Gastroesophageal sphincter (tissue), 4 donors: Measurements from ENCODE around the gene KRTAP5-3. TPM values are rescaled to one million over a fixed set of nuclear protein-coding genes. Genes with fewer than 3 reads are reported as not detected.

ENCODE experiments used
- ATAC-seq: fragments of 150-250 bp; one replicate; pipeline ENCODE4 v1.9.1; 2016; ENCODE audit warnings: mild to moderate bottlenecking, moderate library complexity
- H3K27ac ChIP-seq, 4 donors: fragments of 200-600 bp; sonication (generic) in 3 of 4; 1 replicate in 3 of 4; 2 replicates in 1 of 4; pipeline ENCODE4 v1.5.1; 2016 to 2019
- H3K27me3 ChIP-seq: fragments of 200-600 bp; sonication (generic); one replicate; pipeline ENCODE4 v1.5.1; 2019
- H3K36me3 ChIP-seq, 2 donors: fragments of 200-600 bp; sonication (generic); one replicate each; pipeline ENCODE4 v1.5.1; 2019; ENCODE audit warnings: control low read depth in 1 of 2
- H3K4me1 ChIP-seq, 3 donors: fragments of 200-600 bp; sonication (generic); 1 replicate in 2 of 3; 2 replicates in 1 of 3; pipeline ENCODE4 v1.5.1; 2016 to 2019; ENCODE audit warnings: control low read depth in 2 of 3
- H3K4me3 ChIP-seq, 2 donors: fragments of 200-600 bp; sonication (generic); one replicate each; pipeline ENCODE4 v1.5.1; 2019; ENCODE audit warnings: mild to moderate bottlenecking in 1 of 2, moderate library complexity in 1 of 2
- H3K9me3 ChIP-seq, 3 donors: fragments of 200-600 bp; sonication (generic); one replicate each; pipeline ENCODE4 v1.5.1; 2017 to 2019; ENCODE audit warnings: control low read depth in 2 of 3
- EP300 ChIP-seq: sonication (generic); formaldehyde crosslinking; IDR thresholded peaks from one replicate; pipeline ENCODE4 v1.6.1; 2017; ENCODE audit warnings: antibody characterized with exemption, mild to moderate bottlenecking
- POLR2A ChIP-seq, 2 donors: fragments of 450-650 bp; IDR thresholded peaks; one replicate each; pipeline ENCODE4 v1.6.1; 2017; ENCODE audit warnings: antibody characterized with exemption in 2 of 2, mild to moderate bottlenecking in 2 of 2, moderate library complexity in 1 of 2
- POLR2AphosphoS5 ChIP-seq: sonication (generic); formaldehyde crosslinking; IDR thresholded peaks from one replicate; pipeline ENCODE4 v1.6.1; 2017; ENCODE audit warnings: antibody characterized with exemption
- WGBS, 2 donors: methylation state at CpG; one replicate each; pipeline ENCODE4 v1.1.5; 2018; ENCODE audit warnings: low coverage in 1 of 2; 5-methylcytosine and 5-hydroxymethylcytosine counted together
- total RNA-seq, 4 donors: library from RNA; depleted of rRNA; stranded (reverse); fragments of >200 nt; gene quantifications; one replicate each; pipeline ENCODE4 v1.1.0, GENCODE V29; 2016
- TF ChIP-seq, protein P1 (sequence below), 4 experiments: fragments of 200-600 bp in 2 of 4; fragments of 450-650 bp in 2 of 4; sonication (generic) in 1 of 4; IDR thresholded peaks; one replicate each; pipeline ENCODE4 v1.5.1; 2017 to 2019; ENCODE audit warnings: antibody characterized with exemption in 4 of 4, mild to moderate bottlenecking in 2 of 4, moderate library complexity in 2 of 4

The KRTAP5-3 gene
- total RNA-seq, 4 donors from 2014 or later = not detected

DNA sequence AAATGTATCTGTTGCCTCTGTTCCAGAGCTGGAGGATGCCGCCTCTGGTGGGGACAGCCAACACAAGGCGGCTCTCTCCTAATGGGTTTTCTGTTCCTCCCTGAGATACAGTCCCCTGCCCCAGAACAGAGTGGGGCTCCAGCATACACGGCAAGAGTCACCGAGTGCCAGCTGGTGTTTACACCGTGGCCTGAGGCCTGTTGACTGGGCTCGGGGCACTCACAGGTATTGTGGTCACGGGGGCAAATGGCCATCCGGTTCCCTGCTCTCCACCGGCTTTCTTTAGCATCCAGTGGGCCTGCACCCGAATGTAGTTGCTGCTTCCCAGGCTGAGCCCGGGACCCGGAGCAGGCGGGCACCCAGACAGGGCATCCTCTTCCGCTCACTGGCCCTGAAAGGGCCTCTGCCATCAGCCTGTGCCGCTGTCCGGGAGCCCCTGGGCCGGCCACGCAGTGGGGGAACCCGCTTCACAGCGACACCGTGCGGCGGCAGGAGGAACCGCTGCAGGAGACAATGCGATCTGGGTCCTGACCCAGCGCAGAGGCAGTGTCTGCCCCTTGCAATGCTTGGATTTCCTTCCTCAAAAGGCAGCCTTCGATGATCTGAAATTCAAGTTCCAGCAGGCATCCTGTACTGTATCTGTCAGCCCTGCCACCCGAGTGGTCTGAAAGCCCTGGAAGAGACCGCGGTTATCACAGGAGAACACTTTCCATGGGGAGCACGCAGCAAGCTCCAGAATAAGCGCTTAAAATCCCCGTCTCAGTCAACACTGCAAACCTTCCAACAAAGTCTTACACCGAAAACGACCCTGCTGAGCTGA is 20.5 kb upstream of the KRTAP5-3 start:
- Histone ChIP-seq H3K36me3 (no peaks in the 10 kb centered on the region), H3K9me3 (no peaks in the 10 kb centered on the region), H3K27ac (no peak overlapping the region), H3K4me3 (no peak overlapping the region), H3K27me3 (peaks cover 74% of the 10 kb centered on the region), H3K4me1 (peaks cover 0 to 6% (median 0%) of the 10 kb centered on the region in 3 donors)
- ATAC-seq = peak; percentile 74
- TF ChIP-seq EP300 = no peak
- TF ChIP-seq, protein P1, sequence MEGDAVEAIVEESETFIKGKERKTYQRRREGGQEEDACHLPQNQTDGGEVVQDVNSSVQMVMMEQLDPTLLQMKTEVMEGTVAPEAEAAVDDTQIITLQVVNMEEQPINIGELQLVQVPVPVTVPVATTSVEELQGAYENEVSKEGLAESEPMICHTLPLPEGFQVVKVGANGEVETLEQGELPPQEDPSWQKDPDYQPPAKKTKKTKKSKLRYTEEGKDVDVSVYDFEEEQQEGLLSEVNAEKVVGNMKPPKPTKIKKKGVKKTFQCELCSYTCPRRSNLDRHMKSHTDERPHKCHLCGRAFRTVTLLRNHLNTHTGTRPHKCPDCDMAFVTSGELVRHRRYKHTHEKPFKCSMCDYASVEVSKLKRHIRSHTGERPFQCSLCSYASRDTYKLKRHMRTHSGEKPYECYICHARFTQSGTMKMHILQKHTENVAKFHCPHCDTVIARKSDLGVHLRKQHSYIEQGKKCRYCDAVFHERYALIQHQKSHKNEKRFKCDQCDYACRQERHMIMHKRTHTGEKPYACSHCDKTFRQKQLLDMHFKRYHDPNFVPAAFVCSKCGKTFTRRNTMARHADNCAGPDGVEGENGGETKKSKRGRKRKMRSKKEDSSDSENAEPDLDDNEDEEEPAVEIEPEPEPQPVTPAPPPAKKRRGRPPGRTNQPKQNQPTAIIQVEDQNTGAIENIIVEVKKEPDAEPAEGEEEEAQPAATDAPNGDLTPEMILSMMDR (IDR thresholded peaks at IDR 0.05) = peak; percentile 66 to 91 (median 79)
- WGBS, 2 donors = 46 to 70% methylated on average over 2 to 6 of the region's 35 CpGs

DNA sequence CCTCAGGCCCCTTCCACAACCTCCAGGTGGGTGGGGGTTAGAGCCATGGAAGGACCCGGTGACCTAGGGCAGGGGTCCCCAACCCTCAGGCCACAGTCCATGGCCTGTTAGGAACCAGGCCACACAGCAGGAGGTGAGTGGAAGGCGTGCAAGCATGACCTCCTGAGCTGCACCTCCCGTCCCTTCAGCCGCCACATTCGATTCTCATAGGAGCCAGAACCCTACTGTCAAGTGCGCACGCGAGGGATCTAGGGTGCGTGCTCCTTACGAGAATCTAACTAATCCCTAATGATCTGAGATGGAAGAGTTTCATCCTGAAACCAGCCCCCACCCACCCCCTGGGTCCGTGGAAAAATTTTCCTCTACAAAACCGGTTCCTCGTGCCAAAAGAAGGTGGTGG is 17.3 kb upstream of the KRTAP5-3 start:
- no peak overlapping the region for H3K27ac ChIP-seq
- peaks cover 66% of the 10 kb centered on the region for H3K27me3 ChIP-seq
- ATAC-seq = no peak
- no peaks in the 10 kb centered on the region for H3K9me3 ChIP-seq
- H3K4me1 ChIP-seq = peaks cover 0 to 6% (median 0%) of the 10 kb centered on the region in 3 donors
- no peak for TF ChIP-seq POLR2AphosphoS5
- TF ChIP-seq, protein P1 (IDR thresholded peaks at IDR 0.05) = no peak
- TF ChIP-seq POLR2A (IDR thresholded peaks at IDR 0.05) = no peak
- TF ChIP-seq EP300 = no peak
- no peak overlapping the region for H3K4me3 ChIP-seq
- WGBS, 2 donors = 74 to 100% methylated on average over 1 to 9 of the region's 13 CpGs
- no peaks in the 10 kb centered on the region for H3K36me3 ChIP-seq

DNA sequence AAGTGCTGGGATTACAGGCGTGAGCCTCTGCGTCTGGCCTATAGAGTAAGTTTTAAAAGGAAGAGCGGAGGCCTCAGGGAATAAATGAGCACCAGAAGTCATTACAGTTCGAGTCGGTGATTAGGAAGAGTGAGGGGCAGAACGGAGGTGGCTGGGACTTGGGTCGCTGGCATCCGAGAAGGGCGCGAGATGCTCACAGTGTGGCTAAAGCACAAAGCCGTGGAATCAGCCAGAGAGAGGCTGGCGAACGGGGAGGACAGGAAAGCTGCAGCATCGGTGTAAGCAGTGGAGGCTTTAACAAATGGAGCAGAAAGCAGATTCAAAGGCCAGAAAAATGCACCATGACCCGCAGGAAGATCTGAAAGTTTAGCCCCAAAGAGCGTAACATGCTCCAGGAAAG is 16.4 kb upstream of the KRTAP5-3 start:
- 64 to 73% methylated on average over 6 to 15 of the region's 16 CpGs for WGBS, 2 donors
- TF ChIP-seq POLR2A (IDR thresholded peaks at IDR 0.05) (no peak), POLR2AphosphoS5 (no peak), EP300 (no peak)
- TF ChIP-seq, protein P1 (IDR thresholded peaks at IDR 0.05) = no peak
- no peak for ATAC-seq

DNA sequence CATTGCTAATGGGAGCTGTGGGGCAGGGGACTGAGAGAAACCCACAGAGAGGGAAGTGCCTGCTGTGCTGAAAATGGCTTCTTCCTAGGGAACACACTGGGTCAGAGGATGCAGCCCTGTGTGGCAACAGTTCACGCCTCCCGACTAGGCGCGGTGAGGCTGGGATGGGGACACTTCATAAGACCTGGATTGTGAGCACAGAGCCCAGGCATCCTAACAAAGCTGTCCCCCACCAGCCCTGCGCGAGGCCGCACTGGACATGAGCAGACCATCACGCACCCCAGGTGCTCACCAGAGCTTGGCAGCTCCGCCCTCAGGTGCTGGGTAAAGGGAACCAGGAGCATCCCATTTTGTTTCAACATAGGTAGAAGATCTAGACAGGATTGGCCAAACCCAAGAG is 15.5 kb upstream of the KRTAP5-3 start:
- H3K4me1 ChIP-seq = peaks cover 0 to 1% (median 0%) of the 10 kb centered on the region in 3 donors
- no peaks in the 10 kb centered on the region for H3K9me3 ChIP-seq
- H3K27ac ChIP-seq = no peak overlapping the region
- WGBS, 2 donors = 100% methylated on average over 1 of the region's 9 CpGs; no CpG with 5 or more reads in 1 of the 2 donors
- no peaks in the 10 kb centered on the region for H3K36me3 ChIP-seq
- H3K4me3 ChIP-seq = no peak overlapping the region
- no peak for TF ChIP-seq EP300
- no peak for TF ChIP-seq POLR2AphosphoS5
- TF ChIP-seq POLR2A (IDR thresholded peaks at IDR 0.05) = no peak
- no peak for ATAC-seq
- H3K27me3 ChIP-seq = peaks cover 65% of the 10 kb centered on the region

More for the DNA sequence above, 16.4 kb upstream of the KRTAP5-3 start:
- Histone ChIP-seq H3K4me1 (peaks cover 0 to 6% (median 0%) of the 10 kb centered on the region in 3 donors), H3K27me3 (peaks cover 66% of the 10 kb centered on the region), H3K4me3 (no peak overlapping the region), H3K36me3 (no peaks in the 10 kb centered on the region), H3K27ac (no peak overlapping the region), H3K9me3 (no peaks in the 10 kb centered on the region)

DNA sequence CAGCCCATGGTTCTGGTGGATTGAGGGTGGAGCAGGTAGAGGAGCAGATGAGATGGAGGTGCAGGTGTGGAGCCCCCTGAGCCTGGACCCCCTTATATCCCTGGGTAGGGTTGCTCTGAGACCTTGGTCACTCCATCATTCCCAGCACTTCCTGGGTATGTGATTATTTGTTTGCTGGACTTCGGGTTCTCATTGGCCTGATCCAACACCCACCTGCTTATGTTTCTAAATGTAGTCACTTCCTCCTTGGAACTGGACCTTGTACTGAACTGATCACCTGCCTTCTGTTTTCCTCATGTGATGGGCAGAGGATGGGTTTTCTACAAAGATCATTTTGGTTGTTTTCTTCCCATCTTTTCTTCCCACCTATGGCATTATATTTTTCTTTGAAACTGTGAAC is 13.8 kb upstream of the KRTAP5-3 start, which contains the start of gene KRTAP5-4:
Gene KRTAP5-4, minus strand, starts transcription at position 53 of the 400 bp plus-strand sequence. Its CDS starts 45 bp downstream, at position 8.
- no peaks in the 10 kb centered on the region for H3K9me3 ChIP-seq
- H3K36me3 ChIP-seq = no peaks in the 10 kb centered on the region
- no peak within 1 kb of the TSS for H3K4me3 ChIP-seq
- no peak within 1 kb of the TSS for H3K27ac ChIP-seq
- TF ChIP-seq POLR2AphosphoS5 (no peak), POLR2A (IDR thresholded peaks at IDR 0.05) (no peak), EP300 (no peak)
- TF ChIP-seq, protein P1 (IDR thresholded peaks at IDR 0.05) = no peak
- ATAC-seq = no peak
- H3K4me1 ChIP-seq = no peaks in the 10 kb centered on the region
- 0 to 38% methylated on average over 1 of the region's 1 CpG for WGBS, 2 donors
- peaks cover 63% of the 10 kb centered on the region for H3K27me3 ChIP-seq
